Measurements from ENCODE around the gene RNASE12. TPM values are rescaled to one million over a fixed set of nuclear protein-coding genes. Genes with fewer than 3 reads are reported as not detected.

The RNASE12 gene
- total RNA-seq, 2 experiments from 2014 or later, result not detected

DNA sequence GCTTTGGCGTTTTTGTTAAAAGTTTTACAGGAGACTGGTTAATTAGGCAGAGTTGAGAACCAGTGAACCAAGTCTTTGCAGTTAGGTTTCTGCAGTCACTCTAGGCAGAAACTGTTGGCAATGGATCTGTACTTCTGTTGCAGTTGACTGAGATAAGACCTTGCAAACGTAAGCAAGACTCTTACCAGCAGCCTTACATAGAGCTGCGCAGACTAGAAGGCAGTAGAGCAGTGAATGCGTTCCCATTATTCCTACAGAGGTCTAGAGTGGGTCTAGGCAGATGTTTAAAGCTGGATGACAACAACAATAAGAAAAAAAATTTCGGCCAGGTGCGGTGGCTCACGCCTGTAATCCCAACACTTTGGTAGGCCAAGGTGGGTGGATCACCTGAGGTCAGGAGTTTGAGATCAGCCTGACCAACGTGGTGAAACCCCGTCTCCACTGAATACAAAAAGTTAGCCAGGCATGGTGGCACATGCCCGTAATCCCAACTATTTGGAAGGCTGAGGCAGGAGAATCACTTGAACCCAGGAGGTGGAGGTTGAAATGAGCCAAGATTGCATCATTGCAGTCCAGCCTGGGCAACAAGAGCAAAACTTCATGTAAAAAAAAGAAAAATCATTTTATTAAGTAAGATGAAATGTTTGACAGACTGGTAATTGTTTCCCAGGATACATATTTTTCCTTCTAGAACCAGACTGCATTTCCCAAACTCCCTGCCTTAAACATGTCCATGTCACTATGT, 42.6 kb downstream of the RNASE12 start:
- Mint-ChIP-seq H3K36me3 (ENCODE audit: low read depth) (no peaks in the 10 kb centered on the region), H3K27ac (no peak overlapping the region), H3K27me3 (peaks cover 21% of the 10 kb centered on the region), H3K4me1 (ENCODE audit: low read depth) (no peaks in the 10 kb centered on the region), H3K9me3 (no peaks in the 10 kb centered on the region), H3K4me3 (no peak overlapping the region)
- intact Hi-C loops (cut with DNase I, micrococcal nuclease), result no loop called here
- Histone ChIP-seq H3K9me3 (ENCODE audit: control insufficient read depth in 1 of 2, insufficient read depth in 1 of 2, low read length in 2 of 2) (no peaks in the 10 kb centered on the region), H3K27me3 (ENCODE audit: control insufficient read depth in 1 of 2, insufficient read depth in 2 of 2, low read length in 2 of 2) (peaks cover 0 to 8% of the 10 kb centered on the region in 2 experiments), H3K4me3 (ENCODE audit: low read length) (no peak overlapping the region), H3K36me3 (ENCODE audit: insufficient read depth, low read length) (no peaks in the 10 kb centered on the region), H3K4me1 (ENCODE audit: insufficient read depth, low read length) (no peaks in the 10 kb centered on the region), H3K27ac (ENCODE audit: low read depth in 1 of 2, low read length in 2 of 2) (no peak overlapping the region)
- ATAC-seq (ENCODE audit: poor library complexity) (no peak), DNase-seq (no peak)
- TF ChIP-seq, protein P1, sequence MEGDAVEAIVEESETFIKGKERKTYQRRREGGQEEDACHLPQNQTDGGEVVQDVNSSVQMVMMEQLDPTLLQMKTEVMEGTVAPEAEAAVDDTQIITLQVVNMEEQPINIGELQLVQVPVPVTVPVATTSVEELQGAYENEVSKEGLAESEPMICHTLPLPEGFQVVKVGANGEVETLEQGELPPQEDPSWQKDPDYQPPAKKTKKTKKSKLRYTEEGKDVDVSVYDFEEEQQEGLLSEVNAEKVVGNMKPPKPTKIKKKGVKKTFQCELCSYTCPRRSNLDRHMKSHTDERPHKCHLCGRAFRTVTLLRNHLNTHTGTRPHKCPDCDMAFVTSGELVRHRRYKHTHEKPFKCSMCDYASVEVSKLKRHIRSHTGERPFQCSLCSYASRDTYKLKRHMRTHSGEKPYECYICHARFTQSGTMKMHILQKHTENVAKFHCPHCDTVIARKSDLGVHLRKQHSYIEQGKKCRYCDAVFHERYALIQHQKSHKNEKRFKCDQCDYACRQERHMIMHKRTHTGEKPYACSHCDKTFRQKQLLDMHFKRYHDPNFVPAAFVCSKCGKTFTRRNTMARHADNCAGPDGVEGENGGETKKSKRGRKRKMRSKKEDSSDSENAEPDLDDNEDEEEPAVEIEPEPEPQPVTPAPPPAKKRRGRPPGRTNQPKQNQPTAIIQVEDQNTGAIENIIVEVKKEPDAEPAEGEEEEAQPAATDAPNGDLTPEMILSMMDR (IDR thresholded peaks at IDR 0.05), result no peak
- ChIA-PET CTCF (no interaction called here), POLR2A (no interaction called here)

DNA sequence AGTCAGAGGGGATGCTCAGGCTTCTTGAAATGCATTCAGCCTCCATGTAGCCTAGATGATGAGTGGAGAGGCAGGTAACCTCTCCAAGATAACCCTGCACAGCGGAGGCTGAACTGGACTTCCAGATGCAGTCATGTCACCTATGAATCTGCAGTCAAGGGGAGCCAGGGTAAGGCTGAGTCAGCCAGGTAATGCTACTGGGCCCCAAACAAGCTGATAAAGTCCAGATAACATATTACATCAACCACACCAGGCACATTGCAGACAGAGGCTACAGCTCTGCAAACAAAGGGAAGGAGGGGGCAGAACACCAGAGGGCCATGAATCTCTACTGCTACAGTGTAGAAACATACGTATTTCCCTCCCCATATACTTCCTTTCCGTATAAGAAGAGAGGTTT, 44.3 kb downstream of the RNASE12 start:
- TF ChIP-seq, protein P1 (IDR thresholded peaks at IDR 0.05), result no peak
- Histone ChIP-seq H3K27ac (ENCODE audit: low read depth in 1 of 2, low read length in 2 of 2) (no peak overlapping the region), H3K9me3 (ENCODE audit: control insufficient read depth in 1 of 2, insufficient read depth in 1 of 2, low read length in 2 of 2) (no peaks in the 10 kb centered on the region), H3K27me3 (ENCODE audit: control insufficient read depth in 1 of 2, insufficient read depth in 2 of 2, low read length in 2 of 2) (peaks cover 0 to 8% of the 10 kb centered on the region in 2 experiments), H3K4me1 (ENCODE audit: insufficient read depth, low read length) (no peaks in the 10 kb centered on the region), H3K36me3 (ENCODE audit: insufficient read depth, low read length) (no peaks in the 10 kb centered on the region), H3K4me3 (ENCODE audit: low read length) (no peak overlapping the region)
- intact Hi-C loops (cut with DNase I, micrococcal nuclease), result no loop called here
- no peaks in the 10 kb centered on the region for H3K9me3 Mint-ChIP-seq
- ChIA-PET POLR2A (no interaction called here), CTCF (no interaction called here)
- no peak overlapping the region for H3K27ac Mint-ChIP-seq
- no peaks in the 10 kb centered on the region for H3K4me1 Mint-ChIP-seq (ENCODE audit: low read depth)
- no peak for DNase-seq
- peaks cover 21% of the 10 kb centered on the region for H3K27me3 Mint-ChIP-seq
- no peak overlapping the region for H3K4me3 Mint-ChIP-seq
- no peak for ATAC-seq (ENCODE audit: poor library complexity)
- no peaks in the 10 kb centered on the region for H3K36me3 Mint-ChIP-seq (ENCODE audit: low read depth)

Other genes starting within 250 kb of the RNASE12 start
- 10 to 100 TPM; 16.3 to 20.4 TPM for gene PARP2, start 247.7 kb downstream of the RNASE12 start, total RNA-seq
- 10 to 100 TPM; 14.3 to 17.4 TPM for gene TEP1, start 177.9 kb downstream of the RNASE12 start, total RNA-seq
- gene KLHL33, start 155.2 kb downstream of the RNASE12 start, total RNA-seq, result under 1 TPM; 0.19 to 0.31 TPM
- gene OSGEP, start 136.6 kb downstream of the RNASE12 start, total RNA-seq, result 10 to 100 TPM; 49.2 to 52.9 TPM
- 100 to 1,000 TPM; 125 to 127 TPM for gene APEX1, start 136.2 kb downstream of the RNASE12 start, total RNA-seq
- gene PIP4P1, start 129.9 kb downstream of the RNASE12 start, total RNA-seq, result 100 to 1,000 TPM in 1 of 2 experiments, 10 to 100 TPM in 1; 83.9 to 107 TPM
- gene PNP, start 122.0 kb downstream of the RNASE12 start, total RNA-seq, result 10 to 100 TPM; 73.6 to 77.2 TPM
- not detected for gene RNASE10, start 85.8 kb downstream of the RNASE12 start, total RNA-seq
- gene RNASE9, start 30.3 kb downstream of the RNASE12 start, total RNA-seq, result not detected
- gene RNASE11, start 3.4 kb downstream of the RNASE12 start, total RNA-seq, result not detected
- not detected for gene OR6S1, start 50.3 kb upstream of the RNASE12 start, total RNA-seq
- gene RNASE4, start 93.2 kb upstream of the RNASE12 start, total RNA-seq, result under 1 TPM; 0.11 to 0.38 TPM
- gene ANG, start 97.4 kb upstream of the RNASE12 start, total RNA-seq, result under 1 TPM; 0.27 to 0.92 TPM
- not detected for gene EDDM3A, start 154.5 kb upstream of the RNASE12 start, total RNA-seq
- not detected for gene EDDM3B, start 177.0 kb upstream of the RNASE12 start, total RNA-seq
- 1 to 10 TPM in 1 of 2 experiments, under 1 TPM in 1; 0.66 to 1.5 TPM for gene RNASE6, start 189.9 kb upstream of the RNASE12 start, total RNA-seq
- gene RNASE1, start 211.5 kb upstream of the RNASE12 start, total RNA-seq, result not detected